SK-N-SH treated with all-trans-retinoic acid at 6 μM for 48 hours (cell line): Measurements from ENCODE around the gene ADGRL2.

Source experiments
- ARNTL ChIP-seq: fragments of 450-650 bp; formaldehyde crosslinking; IDR thresholded peaks from 2 replicates; pipeline ENCODE4 v1.5.0; 2020; ENCODE audit warnings: low read depth, mild to moderate bottlenecking, moderate library complexity, borderline replicate concordance
- BACH2 ChIP-seq: fragments of 250-450 bp; sonication (Bioruptor Pico); IDR thresholded peaks from 2 replicates; pipeline ENCODE4 v1.9.0; 2021; ENCODE audit warnings: mild to moderate bottlenecking, borderline replicate concordance
- CSDC2 ChIP-seq: fragments of 250-450 bp; sonication (Bioruptor Pico); IDR thresholded peaks from 2 replicates; pipeline ENCODE4 v1.5.0; 2020; ENCODE audit warnings: mild to moderate bottlenecking, moderate library complexity
- GLIS3 ChIP-seq: fragments of 250-450 bp; sonication (Bioruptor Pico); IDR thresholded peaks from 2 replicates; pipeline ENCODE4 v1.5.0; 2020; ENCODE audit warnings: mild to moderate bottlenecking, moderate library complexity
- PPARA ChIP-seq: fragments of 250-450 bp; sonication (Bioruptor Pico); IDR thresholded peaks from 2 replicates; pipeline ENCODE4 v1.5.0; 2020; ENCODE audit warnings: mild to moderate bottlenecking, borderline replicate concordance
- RARB ChIP-seq: fragments of 250-450 bp; sonication (Bioruptor Pico); IDR thresholded peaks from 2 replicates; pipeline ENCODE4 v1.8.0; 2021; ENCODE audit warnings: mild to moderate bottlenecking, moderate library complexity
- ZFP3 ChIP-seq: fragments of 250-450 bp; sonication (Bioruptor Pico); IDR thresholded peaks from 2 replicates; pipeline ENCODE4 v1.5.0; 2020; ENCODE audit warnings: mild to moderate bottlenecking, moderate library complexity
- ZFP30 ChIP-seq: fragments of 450-650 bp; formaldehyde crosslinking; IDR thresholded peaks from 2 replicates; pipeline ENCODE4 v1.5.0; 2022; ENCODE audit warnings: mild to moderate bottlenecking, moderate library complexity
- ZNF8 ChIP-seq: fragments of 450-650 bp; formaldehyde crosslinking; IDR thresholded peaks from 2 replicates; pipeline ENCODE4 v1.5.0; 2020; ENCODE audit warnings: mild to moderate bottlenecking, moderate library complexity
- TF ChIP-seq, protein P1 (sequence below): fragments of 250-450 bp; sonication (Bioruptor Pico); IDR thresholded peaks from 2 replicates; pipeline ENCODE4 v1.5.1; 2020; ENCODE audit warnings: low read depth, mild to moderate bottlenecking, moderate library complexity
- TF ChIP-seq, protein P2 (sequence below): fragments of 250-450 bp; sonication (Bioruptor Pico); IDR thresholded peaks from 2 replicates; pipeline ENCODE4 v1.8.0; 2021; ENCODE audit warnings: low read depth, mild to moderate bottlenecking, moderate library complexity, borderline replicate concordance
- TF ChIP-seq, protein P3 (sequence below): fragments of 250-450 bp; sonication (Bioruptor Pico); IDR thresholded peaks from 2 replicates; pipeline ENCODE4 v1.8.0; 2020; ENCODE audit warnings: mild to moderate bottlenecking, moderate library complexity, borderline replicate concordance

DNA sequence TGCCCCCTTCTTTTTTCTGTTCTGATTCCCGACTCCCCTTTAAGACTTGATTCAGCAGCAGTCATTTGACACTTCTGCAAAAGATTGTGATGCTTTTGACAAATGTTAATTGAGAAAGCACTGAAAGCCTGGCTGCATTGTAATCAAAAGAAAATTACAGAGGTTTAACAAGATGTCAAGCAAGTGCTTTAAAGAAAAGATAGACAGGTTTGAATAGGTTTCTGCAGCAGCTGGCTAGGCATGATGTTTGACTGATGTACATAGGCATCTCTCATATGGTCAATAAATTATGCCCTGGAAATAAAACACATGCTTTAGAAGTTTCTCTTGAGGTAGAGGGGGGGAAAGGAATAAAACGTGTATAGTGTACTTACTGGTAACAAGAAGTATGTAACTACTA is 147.8 kb downstream of the ADGRL2 start:
- TF ChIP-seq ZFP30 (CRISPR knock-in tag) (no peak), PPARA (CRISPR knock-in tag) (no peak), BACH2 (CRISPR knock-in tag) (no peak), GLIS3 (CRISPR knock-in tag) (no peak), ZFP3 (CRISPR knock-in tag) (no peak), ZNF8 (no peak), RARB (CRISPR knock-in tag) (no peak), CSDC2 (CRISPR knock-in tag) (no peak), ARNTL (CRISPR knock-in tag) (no peak)
- TF ChIP-seq, protein P1, sequence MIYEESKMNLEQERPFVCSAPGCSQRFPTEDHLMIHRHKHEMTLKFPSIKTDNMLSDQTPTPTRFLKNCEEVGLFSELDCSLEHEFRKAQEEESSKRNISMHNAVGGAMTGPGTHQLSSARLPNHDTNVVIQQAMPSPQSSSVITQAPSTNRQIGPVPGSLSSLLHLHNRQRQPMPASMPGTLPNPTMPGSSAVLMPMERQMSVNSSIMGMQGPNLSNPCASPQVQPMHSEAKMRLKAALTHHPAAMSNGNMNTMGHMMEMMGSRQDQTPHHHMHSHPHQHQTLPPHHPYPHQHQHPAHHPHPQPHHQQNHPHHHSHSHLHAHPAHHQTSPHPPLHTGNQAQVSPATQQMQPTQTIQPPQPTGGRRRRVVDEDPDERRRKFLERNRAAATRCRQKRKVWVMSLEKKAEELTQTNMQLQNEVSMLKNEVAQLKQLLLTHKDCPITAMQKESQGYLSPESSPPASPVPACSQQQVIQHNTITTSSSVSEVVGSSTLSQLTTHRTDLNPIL (CRISPR knock-in tag) = no peak
- TF ChIP-seq, protein P2, sequence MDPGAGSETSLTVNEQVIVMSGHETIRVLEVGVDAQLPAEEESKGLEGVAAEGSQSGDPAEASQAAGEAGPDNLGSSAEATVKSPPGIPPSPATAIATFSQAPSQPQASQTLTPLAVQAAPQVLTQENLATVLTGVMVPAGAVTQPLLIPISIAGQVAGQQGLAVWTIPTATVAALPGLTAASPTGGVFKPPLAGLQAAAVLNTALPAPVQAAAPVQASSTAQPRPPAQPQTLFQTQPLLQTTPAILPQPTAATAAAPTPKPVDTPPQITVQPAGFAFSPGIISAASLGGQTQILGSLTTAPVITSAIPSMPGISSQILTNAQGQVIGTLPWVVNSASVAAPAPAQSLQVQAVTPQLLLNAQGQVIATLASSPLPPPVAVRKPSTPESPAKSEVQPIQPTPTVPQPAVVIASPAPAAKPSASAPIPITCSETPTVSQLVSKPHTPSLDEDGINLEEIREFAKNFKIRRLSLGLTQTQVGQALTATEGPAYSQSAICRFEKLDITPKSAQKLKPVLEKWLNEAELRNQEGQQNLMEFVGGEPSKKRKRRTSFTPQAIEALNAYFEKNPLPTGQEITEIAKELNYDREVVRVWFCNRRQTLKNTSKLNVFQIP (CRISPR knock-in tag) = no peak
- TF ChIP-seq, protein P3, sequence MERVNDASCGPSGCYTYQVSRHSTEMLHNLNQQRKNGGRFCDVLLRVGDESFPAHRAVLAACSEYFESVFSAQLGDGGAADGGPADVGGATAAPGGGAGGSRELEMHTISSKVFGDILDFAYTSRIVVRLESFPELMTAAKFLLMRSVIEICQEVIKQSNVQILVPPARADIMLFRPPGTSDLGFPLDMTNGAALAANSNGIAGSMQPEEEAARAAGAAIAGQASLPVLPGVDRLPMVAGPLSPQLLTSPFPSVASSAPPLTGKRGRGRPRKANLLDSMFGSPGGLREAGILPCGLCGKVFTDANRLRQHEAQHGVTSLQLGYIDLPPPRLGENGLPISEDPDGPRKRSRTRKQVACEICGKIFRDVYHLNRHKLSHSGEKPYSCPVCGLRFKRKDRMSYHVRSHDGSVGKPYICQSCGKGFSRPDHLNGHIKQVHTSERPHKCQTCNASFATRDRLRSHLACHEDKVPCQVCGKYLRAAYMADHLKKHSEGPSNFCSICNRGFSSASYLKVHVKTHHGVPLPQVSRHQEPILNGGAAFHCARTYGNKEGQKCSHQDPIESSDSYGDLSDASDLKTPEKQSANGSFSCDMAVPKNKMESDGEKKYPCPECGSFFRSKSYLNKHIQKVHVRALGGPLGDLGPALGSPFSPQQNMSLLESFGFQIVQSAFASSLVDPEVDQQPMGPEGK = no peak
